ENCODE measurements around the gene POLR3H. TPM values are rescaled to one million over a fixed set of nuclear protein-coding genes. Genes with fewer than 3 reads are reported as not detected.

The POLR3H gene
- total and polyA plus RNA-seq, 12 donors: 18.7 to 92.6 (median 45.4) TPM

- no peak overlapping the region for H3K4me3 ChIP-seq
- no peaks in the 10 kb centered on the region for H3K9me3 ChIP-seq (replicated peaks in 1 of 3)
- no peak overlapping the region for H3K27ac ChIP-seq
- intact Hi-C loops (cut with DNase I): no loop called here
- TF ChIP-seq POLR2A (IDR thresholded peaks at IDR 0.05): no peak
- TF ChIP-seq CTCF (IDR thresholded peaks at IDR 0.05): no peak
- peaks cover 0 to 4% of the 10 kb centered on the region in 2 donors for H3K36me3 ChIP-seq (replicated peaks in 1 of 2)
- H3K4me1 ChIP-seq (replicated peaks in 1 of 2): peaks cover 23 to 38% of the 10 kb centered on the region in 2 donors
- 86 to 92% (median 89%) methylated on average over 7 to 8 of the region's 8 CpGs for WGBS, 4 donors
- no peak for DNase-seq
- no peaks in the 10 kb centered on the region for H3K27me3 ChIP-seq
Observed at GRCh38 chr22:41538583-41538982, 5.7 kb downstream of the POLR3H start.

- WGBS, 4 donors: 69 to 94% (median 84%) methylated on average over 2 to 3 of the region's 3 CpGs
- no peak for DNase-seq
- Histone ChIP-seq H3K4me1 (replicated peaks in 1 of 2) (peaks cover 9 to 24% of the 10 kb centered on the region in 2 donors), H3K9me3 (replicated peaks in 1 of 3) (no peaks in the 10 kb centered on the region), H3K27me3 (no peaks in the 10 kb centered on the region), H3K27ac (no peak overlapping the region), H3K36me3 (replicated peaks in 1 of 2) (peaks cover 0 to 10% of the 10 kb centered on the region in 2 donors), H3K4me3 (no peak overlapping the region)
- TF ChIP-seq POLR2A (IDR thresholded peaks at IDR 0.05): no peak
- TF ChIP-seq CTCF (IDR thresholded peaks at IDR 0.05): no peak
- intact Hi-C loops (cut with DNase I): no loop called here
Observed at GRCh38 chr22:41537203-41537602, 7.1 kb downstream of the POLR3H start.

- no peaks in the 10 kb centered on the region for H3K27me3 ChIP-seq
- peaks cover 0 to 30% of the 10 kb centered on the region in 2 donors for H3K36me3 ChIP-seq (replicated peaks in 1 of 2)
- no peak overlapping the region for H3K27ac ChIP-seq
- H3K4me1 ChIP-seq (replicated peaks in 1 of 2): peaks cover 0 to 6% of the 10 kb centered on the region in 2 donors
- DNase-seq: no peak
- no peaks in the 10 kb centered on the region for H3K9me3 ChIP-seq (replicated peaks in 1 of 3)
- no peak overlapping the region for H3K4me3 ChIP-seq
- intact Hi-C loops (cut with DNase I): no loop called here
- 77 to 93% (median 86%) methylated on average over 5 of the region's 5 CpGs for WGBS, 4 donors
- no peak for TF ChIP-seq CTCF (IDR thresholded peaks at IDR 0.05)
- TF ChIP-seq POLR2A (IDR thresholded peaks at IDR 0.05): no peak
Observed at GRCh38 chr22:41535244-41535643, 9.0 kb downstream of the POLR3H start.

GRCh38 chr22:41534219-41534618, 10.1 kb downstream of the POLR3H start:
- DNase-seq: no peak
- no peaks in the 10 kb centered on the region for H3K27me3 ChIP-seq
- no peaks in the 10 kb centered on the region for H3K4me1 ChIP-seq (replicated peaks in 1 of 2)
- TF ChIP-seq CTCF (IDR thresholded peaks at IDR 0.05) (no peak), POLR2A (IDR thresholded peaks at IDR 0.05) (no peak)
- H3K27ac ChIP-seq: no peak overlapping the region
- peaks cover 0 to 36% of the 10 kb centered on the region in 2 donors for H3K36me3 ChIP-seq (replicated peaks in 1 of 2)
- intact Hi-C loops (cut with DNase I): no loop called here
- 76 to 86% (median 78%) methylated on average over 8 of the region's 8 CpGs for WGBS, 4 donors
- no peak overlapping the region for H3K4me3 ChIP-seq
- H3K9me3 ChIP-seq (replicated peaks in 1 of 3): no peaks in the 10 kb centered on the region

Measured in adrenal gland (tissue), 12 donors.